HG03565 (cell line): Measurements from ENCODE around the gene FBXL13.
"Not testable (repeated sequence)": the region's sequence is repeated elsewhere in the genome, so short reads cannot be mapped to it uniquely, and the experiment has no call there.

ENCODE experiments used
- ATAC-seq: cut with Tn5 transposase; IDR thresholded peaks from one replicate; pipeline ENCODE4 v1.9.1; 2021; ENCODE audit warnings: mild to moderate bottlenecking, moderate library complexity; ENCODE audit not compliant: unreplicated experiment

FBXL13 gene

DNA sequence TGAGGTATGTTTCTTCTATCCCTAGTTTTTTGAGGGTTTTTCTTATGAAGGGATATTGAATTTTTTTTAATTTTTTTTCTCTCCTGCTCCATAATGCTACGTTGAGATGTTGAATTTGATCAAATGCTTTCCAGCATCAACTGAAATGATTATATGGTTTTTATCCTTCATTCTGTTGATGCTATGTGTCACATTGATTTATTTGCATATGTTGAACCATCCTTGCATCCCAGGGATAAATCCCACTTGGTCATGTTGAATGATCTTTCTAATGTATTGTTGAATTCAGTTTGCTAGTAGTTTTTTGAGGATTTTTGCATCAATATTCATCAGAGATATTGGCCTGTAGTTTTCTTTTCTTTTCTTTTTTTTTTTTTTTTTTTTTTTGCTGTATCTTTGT is 171.0 kb downstream of the FBXL13 start:
- ATAC-seq, result not testable (repeated sequence)

DNA sequence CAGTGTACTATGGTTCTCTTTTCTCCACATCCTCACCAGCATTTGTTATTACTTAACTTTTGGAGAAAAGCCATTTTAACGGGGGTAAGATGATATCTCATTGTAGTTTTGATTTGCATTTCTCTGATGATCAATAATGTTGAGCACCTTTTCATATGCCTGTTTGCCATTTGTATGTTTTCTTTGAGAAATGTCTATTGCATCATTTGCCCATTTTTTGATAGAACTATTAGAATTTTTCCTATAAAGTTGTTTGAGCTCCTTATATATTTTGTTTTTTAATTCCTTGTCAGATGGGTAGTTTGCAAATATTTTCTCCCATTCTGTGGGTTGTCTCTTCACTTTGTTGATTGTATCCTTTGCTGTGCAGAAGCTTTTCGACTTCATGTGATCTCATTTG is 172.5 kb downstream of the FBXL13 start:
- not testable (repeated sequence) for ATAC-seq

DNA sequence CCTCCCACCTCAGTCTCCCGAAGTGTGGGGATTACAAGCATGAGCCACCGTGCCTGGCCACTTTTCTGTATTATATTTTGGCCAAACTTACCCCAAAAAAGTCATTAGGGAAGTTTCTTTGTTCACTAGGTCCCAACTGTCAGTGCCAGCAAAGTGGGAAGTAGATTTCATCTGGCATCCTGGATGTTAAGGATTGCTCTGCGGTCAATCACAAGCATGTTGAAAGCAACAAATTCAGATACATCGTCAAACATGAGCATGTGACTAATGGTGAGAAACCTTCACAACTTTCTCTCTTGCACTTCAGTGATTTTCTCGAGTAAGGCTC is 176.1 kb downstream of the FBXL13 start:
- ATAC-seq, result no peak

DNA sequence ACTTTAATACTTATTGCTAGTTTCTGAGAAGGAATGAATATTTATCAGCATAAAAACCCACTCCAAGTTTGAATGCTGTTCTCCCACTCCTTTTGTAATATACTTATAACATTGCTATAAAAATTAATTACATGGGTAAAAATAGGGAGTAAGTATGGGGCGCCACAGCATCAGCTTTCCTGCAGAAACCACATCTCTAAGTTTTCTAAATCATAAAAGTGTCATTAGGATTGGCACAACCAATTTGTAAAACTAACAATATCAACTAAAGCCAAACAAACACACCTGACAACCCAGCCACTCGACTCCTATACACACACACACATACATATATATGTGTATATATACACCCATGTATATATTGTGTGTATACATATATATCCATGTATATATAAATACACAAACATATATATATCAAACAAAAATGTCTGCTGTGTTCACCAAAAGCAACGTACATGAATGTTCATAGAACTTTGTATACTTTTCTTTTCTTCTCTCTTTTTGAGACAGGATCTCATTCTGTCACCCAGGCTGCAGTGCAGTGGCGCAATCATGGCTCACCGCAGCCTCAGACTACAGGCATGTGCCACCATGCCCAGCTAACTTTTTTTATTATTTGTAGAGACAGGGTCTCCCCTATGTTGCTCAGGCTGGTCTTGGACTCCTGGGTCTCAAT is 176.6 kb downstream of the FBXL13 start:
- no peak for ATAC-seq

DNA sequence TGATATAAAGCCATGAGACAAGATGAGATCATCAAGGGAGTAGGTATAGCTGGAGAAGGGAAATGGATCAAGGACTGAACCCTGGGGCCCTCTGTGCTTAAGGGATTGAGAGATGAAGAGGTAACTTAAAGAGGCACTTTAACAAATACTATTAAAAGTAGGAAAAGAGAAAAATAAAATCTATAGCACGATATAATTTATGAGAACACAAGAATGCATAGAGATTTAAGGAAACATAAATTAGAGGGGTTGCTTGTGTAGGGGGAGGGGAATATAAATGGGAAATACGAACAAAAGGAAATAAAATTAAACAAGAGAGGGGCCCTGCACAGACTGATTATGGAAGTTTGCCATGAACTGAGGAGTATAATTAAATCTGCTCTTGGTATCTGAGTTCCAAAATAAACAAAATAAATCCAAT is 177.4 kb downstream of the FBXL13 start:
- ATAC-seq, result no peak

DNA sequence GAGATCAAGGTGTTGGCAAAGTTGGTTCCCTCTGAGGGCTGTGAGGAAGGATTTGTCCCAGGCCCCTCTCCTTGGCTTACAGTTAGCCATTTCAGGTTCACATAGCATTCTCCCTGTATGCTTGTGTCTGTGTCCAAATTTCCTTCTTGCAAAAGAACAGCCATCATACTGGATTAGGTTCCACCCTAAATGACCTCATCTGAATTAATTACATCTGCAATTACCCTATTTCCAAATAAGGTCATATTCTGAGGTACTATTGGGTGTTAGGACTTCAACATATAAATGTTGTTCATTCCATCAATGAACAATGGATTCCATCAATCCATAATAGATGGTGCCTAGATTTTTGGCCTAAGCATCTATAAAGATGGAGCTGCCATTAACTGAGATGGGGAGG is 178.0 kb downstream of the FBXL13 start:
- no peak for ATAC-seq

DNA sequence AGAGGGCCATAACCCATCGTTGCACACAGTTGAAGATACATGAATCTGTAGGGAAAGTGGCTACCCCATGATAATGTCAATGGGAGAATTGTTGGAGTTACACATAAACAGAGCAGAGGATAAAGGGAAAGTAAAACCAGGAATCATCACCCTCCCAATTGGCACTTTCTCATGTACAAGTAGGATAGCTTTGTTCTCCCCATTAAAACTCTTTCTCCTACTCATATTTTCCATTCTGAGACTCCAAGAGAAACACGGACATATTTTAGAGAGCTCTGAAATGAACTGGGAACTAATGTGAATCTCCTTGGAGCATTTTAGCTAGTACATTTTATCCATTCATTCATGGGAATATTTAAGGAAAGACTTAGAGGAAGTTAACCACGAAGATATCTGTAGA is 179.0 kb downstream of the FBXL13 start:
- ATAC-seq, result no peak

DNA sequence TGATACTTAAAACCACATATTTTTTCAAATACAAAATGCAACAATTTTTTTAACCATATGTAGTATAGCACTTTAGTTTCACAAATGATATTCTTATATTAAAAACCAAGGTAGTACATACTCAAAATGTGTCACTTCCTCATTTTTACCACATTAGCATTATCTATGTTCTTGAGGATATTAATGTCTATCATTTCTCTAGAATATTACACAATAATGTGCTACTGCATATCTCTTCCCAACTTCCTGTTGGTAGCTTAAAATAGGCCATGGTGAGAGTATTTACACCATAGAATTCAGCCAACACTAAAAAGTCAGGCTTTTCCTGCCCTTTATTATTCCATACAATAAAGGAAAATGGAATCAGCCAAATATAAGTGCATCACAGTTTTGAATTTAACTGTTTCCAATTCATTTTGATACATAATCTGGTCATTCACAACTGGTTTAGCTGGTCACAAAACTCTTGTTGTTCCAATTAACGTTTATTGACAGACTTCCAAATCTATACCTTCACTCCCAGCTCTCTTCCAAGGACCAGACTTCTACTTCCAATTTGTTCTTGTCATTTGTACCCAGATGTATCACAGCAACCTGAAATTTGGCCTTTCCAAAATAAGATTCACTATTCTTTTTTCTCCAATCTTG is 181.8 kb downstream of the FBXL13 start:
- ATAC-seq, result no peak

DNA sequence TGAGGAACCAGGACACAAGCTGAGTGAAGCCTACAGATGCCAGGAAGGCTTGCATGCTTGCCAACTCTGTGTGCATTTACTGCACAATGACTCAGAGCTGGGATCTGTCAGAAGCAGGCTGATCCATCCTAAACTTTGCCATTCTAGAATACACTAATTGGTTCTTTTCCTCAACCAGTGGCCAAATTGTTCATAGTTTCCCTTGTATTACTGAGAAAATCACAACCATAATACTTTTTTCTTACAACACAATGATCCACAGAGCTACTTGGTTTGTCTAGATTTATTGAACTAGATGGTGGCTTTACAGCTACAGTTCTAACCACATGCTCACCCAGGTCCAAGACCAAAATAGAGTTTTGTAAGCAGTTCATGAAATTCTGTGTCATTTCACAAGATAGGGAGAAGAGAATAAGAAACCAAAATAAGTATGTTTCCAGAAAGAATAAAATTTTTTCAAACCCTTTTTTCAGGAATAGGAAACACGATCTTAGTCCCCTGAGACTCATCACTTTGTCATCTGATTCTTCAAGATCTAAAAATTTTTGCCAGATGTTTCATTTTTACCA is 182.8 kb downstream of the FBXL13 start:
- no peak for ATAC-seq

DNA sequence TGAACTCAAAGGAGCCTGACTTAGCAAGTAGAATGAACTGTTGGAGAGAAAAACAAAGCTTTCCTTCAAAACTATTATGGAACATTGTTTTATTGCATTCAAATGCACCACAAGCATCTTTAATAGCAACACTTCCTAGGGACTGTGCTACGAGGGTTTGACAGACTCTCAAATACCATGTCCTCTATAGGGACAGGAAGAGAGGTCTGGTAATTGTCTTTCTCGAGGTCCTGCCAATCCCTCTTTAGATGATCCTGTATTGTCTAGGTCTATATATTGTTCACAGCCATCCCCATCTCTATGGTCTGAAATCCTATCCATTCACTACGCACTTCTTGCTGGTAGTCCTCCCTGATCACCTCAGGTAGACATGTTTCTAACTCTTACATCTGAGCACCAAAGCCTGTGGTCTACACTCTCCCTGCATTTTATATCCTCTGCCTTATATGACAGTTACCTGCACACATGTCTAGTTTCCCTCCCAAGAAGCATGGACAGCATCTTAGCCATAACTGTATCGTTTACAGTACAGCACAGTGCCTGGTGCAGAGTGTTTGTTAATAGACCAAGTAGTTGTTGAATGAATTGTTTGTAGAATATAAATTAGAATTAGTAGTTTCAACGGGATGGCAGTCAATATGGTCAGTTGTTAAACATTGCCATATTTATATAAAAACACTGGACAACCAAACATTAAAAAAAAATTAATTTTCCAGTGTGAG is 183.5 kb downstream of the FBXL13 start:
- ATAC-seq, result no peak

DNA sequence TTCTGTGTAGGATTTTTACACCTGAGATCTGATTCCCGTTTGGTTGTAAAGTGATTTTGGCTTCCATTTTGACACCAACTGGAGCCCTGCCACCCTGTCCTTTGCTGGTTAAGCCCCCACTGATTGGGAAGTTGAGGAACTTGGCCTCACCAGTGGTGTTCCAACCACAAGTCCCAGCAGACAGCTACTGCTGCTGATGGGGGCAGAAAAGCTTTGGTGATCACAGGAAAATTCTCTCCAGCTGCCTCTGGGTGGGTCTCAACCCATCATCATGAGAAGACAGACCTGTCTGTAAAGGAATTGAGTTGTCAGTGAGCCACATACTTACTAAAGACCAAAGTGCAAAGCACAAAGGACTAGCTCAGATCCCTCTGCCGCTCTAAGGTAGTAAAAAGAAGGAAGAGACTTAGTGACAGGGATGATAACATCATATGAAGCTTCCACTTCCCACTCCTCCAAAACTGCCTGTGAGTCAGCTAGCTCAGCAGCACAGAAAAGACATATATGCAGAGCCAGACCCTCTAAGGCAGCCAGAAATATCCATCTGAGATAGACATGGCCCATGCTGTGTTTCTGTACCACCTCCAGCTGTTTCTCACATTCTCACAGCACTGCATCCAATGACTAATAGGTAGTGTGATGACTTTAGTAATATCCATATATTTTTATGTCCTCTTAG is 184.2 kb downstream of the FBXL13 start:
- ATAC-seq, result no peak

DNA sequence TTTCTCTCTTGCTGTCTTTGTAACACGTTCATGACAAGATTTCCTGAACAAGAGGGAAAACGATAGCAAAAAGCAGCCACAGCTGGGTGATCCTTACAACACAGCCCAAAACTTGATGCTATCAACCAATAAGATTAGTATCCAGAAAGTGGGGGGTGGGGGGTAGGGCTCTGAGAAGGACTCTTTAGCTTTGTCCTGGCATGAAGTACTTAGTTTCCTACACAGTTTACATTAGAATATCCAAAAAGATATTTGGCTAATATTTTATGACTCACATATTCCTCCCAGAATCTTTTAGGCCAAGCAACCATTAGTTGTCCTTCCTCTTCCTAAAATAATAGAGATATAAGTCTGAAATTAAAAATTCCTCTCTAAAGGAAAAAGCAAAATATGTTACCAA is 184.7 kb downstream of the FBXL13 start:
- no peak for ATAC-seq

DNA sequence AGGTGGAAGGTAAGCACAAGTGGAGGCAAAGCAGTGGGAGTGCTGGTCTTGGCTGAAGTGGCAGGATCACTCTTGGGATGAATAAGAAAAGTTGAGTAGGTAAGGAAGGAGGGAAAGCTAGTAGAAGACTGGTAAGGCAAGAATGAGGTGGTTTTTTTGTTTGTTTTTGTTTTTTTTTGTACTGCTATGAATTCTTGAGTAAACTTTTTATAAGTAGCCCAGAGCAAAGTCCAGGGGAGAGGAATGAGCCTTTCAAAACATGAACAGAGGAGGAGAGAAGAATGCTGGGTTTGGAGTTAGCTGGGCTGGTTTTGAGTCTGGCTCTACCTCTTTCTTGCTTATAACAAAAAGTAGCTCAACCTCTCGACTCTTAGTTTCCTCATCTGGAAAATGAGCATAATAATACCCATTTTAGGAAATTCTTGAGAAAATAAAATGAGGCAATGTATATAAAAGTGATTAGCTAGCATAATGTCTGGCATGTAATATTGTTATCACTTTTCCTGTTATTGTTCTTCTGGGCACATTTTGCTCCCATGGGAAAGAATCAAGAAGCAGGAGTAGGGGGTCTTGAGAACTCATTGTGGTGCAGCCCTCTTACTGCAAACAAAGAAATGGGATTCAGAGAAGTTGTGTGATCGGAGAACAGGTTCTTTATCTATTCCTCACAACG is 185.9 kb downstream of the FBXL13 start:
- ATAC-seq, result no peak

DNA sequence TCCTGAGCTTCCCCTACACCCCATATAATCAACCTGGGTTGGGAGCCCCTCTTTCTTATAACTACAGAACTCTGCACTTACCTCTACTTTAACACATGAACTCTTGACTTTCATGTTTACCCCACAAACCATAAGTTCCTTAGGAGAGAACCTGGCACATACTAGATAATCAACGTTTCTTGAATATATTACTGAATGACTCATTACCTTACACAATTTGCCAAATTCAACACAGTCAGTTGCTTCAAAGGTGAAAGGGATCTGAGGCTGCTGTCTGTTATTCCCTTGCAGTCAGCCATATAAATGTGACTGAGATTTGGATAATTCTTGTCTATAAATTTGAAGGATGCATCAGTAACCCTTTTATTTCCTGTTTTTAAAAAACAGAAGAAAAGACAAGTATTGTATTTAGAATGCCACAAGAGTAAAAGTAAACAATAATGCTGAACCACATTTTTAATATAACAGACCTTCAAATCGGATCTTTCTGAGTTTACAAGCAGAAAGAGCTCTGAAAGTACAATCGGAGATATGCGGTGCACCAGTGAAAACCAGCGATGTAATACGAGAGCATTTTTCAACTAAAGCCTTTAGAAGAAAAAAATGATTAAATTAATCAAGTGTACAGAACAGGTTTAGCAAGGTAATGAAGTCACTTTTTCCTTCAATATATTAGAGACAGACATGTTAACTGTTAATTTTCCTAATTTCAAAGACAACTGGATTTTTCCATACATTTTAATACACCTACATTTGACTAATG is 191.3 kb downstream of the FBXL13 start:
- no peak for ATAC-seq

DNA sequence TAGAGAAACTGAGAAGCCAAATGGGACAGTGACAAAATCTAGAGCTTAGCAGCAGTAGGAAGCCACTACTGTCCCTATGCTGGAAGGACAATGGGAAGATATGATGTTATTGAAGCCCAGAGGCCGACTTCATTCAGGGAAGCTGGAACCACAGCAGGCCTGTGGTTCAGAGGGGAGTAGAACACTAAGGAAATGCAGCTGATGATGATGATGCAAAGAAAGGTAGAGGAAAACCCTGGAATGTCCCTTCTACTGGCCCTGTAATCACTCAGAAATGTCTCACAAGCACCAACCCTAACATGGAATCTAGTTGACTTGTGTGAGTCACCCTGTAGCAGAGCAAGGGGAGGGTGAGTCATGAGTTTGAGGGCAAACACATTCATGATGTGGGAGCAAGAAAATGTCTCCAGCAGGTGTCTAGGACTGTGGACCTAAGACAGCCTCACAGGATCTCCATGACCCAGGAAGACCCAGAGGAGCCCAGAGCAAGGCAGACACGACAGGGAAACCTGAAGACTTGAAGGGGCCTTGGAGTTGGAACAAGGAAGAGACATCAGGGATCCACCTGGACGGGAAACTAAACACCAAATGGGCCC is 198.8 kb downstream of the FBXL13 start:
- no peak for ATAC-seq

DNA sequence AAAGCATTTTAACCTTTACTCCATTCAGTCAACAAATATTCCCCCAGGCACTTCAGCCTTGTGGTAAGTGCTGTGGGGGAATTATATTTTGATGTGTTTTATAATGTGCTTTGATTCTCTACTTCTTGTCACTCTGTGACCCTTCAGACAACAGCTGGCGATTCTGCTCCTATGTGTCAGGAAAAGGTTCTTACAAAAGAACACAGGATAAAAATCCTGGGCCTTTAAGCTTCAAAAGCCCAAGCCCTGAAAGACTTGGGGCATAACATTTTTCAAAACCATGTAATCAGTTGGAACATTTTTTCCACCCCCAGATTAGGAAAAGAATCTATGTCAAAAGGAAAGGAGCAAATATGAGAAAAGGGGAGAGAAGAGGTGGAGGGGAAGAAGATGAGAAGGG is 199.6 kb downstream of the FBXL13 start:
- no peak for ATAC-seq

DNA sequence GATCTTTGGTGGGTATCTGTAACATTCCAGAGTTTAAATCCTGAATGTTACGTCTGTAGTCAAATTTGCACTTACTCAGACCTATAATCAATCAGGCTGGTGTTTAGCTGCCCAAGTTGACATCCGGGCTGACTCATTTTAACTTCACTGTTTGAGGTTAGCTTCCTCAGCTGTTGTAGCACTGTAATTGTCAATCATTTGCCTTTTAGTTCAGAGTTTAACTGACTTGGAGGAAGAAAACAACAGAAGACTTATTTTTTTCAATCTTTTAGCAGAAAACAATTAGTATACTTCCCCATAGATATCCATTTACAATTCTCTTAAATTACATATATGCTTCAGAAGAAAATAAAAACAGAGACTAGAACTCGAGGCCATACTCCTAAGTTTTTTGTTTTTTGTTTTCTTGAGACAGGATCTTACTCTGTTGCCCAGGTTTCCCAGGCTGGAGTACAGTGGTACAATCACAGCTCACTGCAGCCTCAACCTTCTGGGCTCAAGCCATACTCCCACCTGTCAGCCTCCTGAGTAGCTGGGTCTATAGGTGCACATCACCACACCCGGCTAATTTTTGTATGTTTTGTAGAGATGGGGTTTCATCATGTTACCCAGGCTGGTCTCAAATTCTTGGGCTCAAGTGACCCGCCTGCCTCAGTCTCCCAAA is 200.3 kb downstream of the FBXL13 start:
- peak; percentile 99 for ATAC-seq

DNA sequence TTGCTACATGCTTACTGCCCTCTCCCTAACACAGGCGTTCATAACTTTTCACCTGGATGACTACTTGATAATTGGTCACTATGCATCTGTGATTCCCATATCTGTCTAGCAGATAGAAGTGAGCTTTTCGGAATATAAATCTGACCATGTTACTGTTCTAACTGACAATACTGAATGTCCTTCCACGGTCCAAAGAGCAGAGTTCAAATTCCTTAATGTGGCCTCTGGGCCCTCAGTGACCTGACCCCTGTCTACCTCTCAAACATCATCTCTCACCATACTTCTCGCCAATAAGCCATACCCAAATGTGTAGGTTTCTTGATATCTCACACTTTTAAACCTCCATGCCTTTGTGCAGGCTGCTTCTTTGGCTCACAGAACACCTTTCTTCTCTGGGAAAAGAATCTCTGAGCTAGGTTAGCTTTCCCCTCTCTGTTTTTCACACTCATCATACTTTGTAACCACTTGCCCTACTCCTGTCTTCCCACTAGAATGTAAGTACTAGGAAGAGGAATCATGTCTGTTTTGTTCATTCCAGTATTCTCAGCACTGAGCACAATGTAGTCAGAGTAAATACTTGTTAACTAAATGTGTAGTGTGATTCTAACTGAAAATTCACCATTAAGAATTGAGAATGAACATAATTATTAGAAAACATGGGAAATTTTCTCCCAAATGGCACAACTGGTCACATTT is 201.0 kb downstream of the FBXL13 start:
- peak; percentile 16 for ATAC-seq

DNA sequence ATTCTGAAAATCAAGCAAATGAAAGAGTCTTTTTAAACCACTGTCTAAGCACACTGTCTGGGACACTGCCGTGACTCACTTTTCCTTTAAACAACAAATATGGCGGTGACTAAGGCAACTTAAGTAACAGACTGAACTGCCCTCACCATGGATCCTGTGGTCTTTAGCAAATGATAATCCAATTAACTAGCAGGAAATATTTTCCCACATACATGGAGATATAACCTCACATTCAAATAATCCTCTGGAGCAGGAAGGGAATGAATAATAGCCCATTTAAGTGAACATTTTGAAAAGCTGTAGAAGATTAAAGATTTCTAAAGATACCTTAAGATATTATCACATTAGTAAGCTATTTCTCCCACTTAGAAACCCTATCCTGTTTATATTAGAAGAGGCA is 202.1 kb downstream of the FBXL13 start:
- ATAC-seq, result no peak
